K562 (cell line): Measurements from ENCODE around the gene PIGL. TPM values are rescaled to one million over a fixed set of nuclear protein-coding genes. Genes with fewer than 3 reads are reported as not detected.

Experiments used
- FOXK2 ChIP-seq, 2 experiments: fragments of 450-650 bp; IDR thresholded peaks in 1 of 2; conservative IDR thresholded peaks in 1 of 2; 2 replicates each; pipeline ENCODE4 v1.6.1; 2016; ENCODE audit warnings: low read depth in 2 of 2, mild to moderate bottlenecking in 1 of 2
- GTF2E2 ChIP-seq: fragments of 200-800 bp; sonication (Bioruptor generic); IDR thresholded peaks from 2 replicates; pipeline ENCODE4 v1.6.1; 2016; ENCODE audit warnings: missing genetic modification characterization, missing compliant biosample characterization
- HIVEP1 ChIP-seq: fragments of 250-450 bp; sonication (Bioruptor Pico); IDR thresholded peaks from 2 replicates; pipeline ENCODE4 v1.4.0; 2020; ENCODE audit warnings: mild to moderate bottlenecking
- KDM1A ChIP-seq, 2 experiments: fragments of 450-650 bp; IDR thresholded peaks; 2 replicates each; pipeline ENCODE4 v1.6.1; 2016; ENCODE audit warnings: mild to moderate bottlenecking in 2 of 2
- MECOM ChIP-seq: fragments of 250-450 bp; sonication (Bioruptor Pico); IDR thresholded peaks from 2 replicates; pipeline ENCODE4 v1.8.0; 2022; ENCODE audit warnings: inconsistent platforms
- MLX ChIP-seq, 2 experiments: fragments of 450-650 bp in 1 of 2; sonication (generic) in 1 of 2; formaldehyde crosslinking; conservative IDR thresholded peaks; 2 replicates each; pipeline versions ENCODE4 v1.4.0 to v1.8.1; 2020 to 2022; ENCODE audit warnings: mild to moderate bottlenecking in 1 of 2, missing genetic modification reagents in 1 of 2
- PHB ChIP-seq: fragments of 250-450 bp; sonication (Bioruptor Pico); IDR thresholded peaks from 2 replicates; pipeline ENCODE4 v1.5.0; 2021
- PHF20 ChIP-seq: fragments of 450-650 bp; IDR thresholded peaks from 2 replicates; pipeline ENCODE4 v1.6.1; 2018; ENCODE audit not compliant: partially characterized antibody
- POLR2G ChIP-seq: fragments of 200-400 bp; formaldehyde crosslinking; IDR thresholded peaks from 2 replicates; pipeline ENCODE4 v1.6.1; 2017; ENCODE audit warnings: low read depth, mild to moderate bottlenecking, antibody characterized with exemption, low read length, moderate library complexity
- REST ChIP-seq, 2 experiments: fragments of 450-650 bp; formaldehyde crosslinking in 1 of 2; IDR thresholded peaks; 2 replicates each; pipeline versions ENCODE4 v1.4.0 to v1.6.1; 2014 to 2020; ENCODE audit warnings: mild to moderate bottlenecking in 2 of 2, borderline replicate concordance in 1 of 2, low read depth in 1 of 2
- RHOXF2B ChIP-seq: fragments of 250-450 bp; sonication (Bioruptor Pico); conservative IDR thresholded peaks from 2 replicates; pipeline ENCODE4 v1.5.1; 2021
- STAG1 ChIP-seq: sonication (generic); formaldehyde crosslinking; IDR thresholded peaks from 2 replicates; pipeline ENCODE4 v1.5.0; 2020; ENCODE audit warnings: missing genetic modification reagents, borderline replicate concordance
- STAT5A ChIP-seq: IDR thresholded peaks from 2 replicates; pipeline ENCODE4 v1.6.1; 2012; ENCODE audit warnings: low read length, inconsistent platforms, borderline replicate concordance
- TAF1 ChIP-seq: IDR thresholded peaks from 2 replicates; pipeline ENCODE4 v1.6.1; 2011; ENCODE audit warnings: mild to moderate bottlenecking, low read length, moderate library complexity; ENCODE audit not compliant: insufficient read depth, control insufficient read depth, severe bottlenecking; ENCODE audit errors: extremely low read depth
- ZBTB49 ChIP-seq: sonication (generic); formaldehyde crosslinking; IDR thresholded peaks from 2 replicates; pipeline ENCODE4 v1.8.0; 2022; ENCODE audit warnings: missing genetic modification reagents, mild to moderate bottlenecking, borderline replicate concordance
- ZFPM2 ChIP-seq: fragments of 250-450 bp; sonication (Bioruptor Pico); IDR thresholded peaks from 2 replicates; pipeline ENCODE4 v1.5.1; 2022; ENCODE audit warnings: mild to moderate bottlenecking
- ZNF696 ChIP-seq: fragments of 250-450 bp; sonication (Bioruptor Pico); conservative IDR thresholded peaks from 2 replicates; pipeline ENCODE4 v1.4.0; 2020; ENCODE audit warnings: mild to moderate bottlenecking, moderate library complexity
- polyA plus RNA-seq, 8 experiments: library from polyadenylated mRNA; depleted of rRNA in 4 of 8; stranded (reverse) in 5 of 8; unstranded in 3 of 8; fragments of >200 nt; fragmentation: Nextera tagmentation in 2 of 8; fragmentation: Illumina TruSeq in 1 of 8; extraction: Ambion mirVana in 2 of 8; extraction: Trizol in 1 of 8; gene quantifications; 2 replicates each; pipeline versions ENCODE4 v1.2.1 to v1.2.3, GENCODE V29; 2011 to 2014; ENCODE audit warnings: inconsistent platforms in 1 of 8, missing spikeins in 1 of 8
- total RNA-seq, 7 experiments: library from RNA; depleted of rRNA in 6 of 7; stranded (reverse); fragments of >200 nt in 6 of 7; fragmentation: Illumina TruSeq in 2 of 7; extraction: Trizol in 2 of 7; gene quantifications; 2 replicates each; pipeline versions ENCODE4 v1.2.1 to v1.2.3, GENCODE V29; 2011 to 2021; ENCODE audit warnings: low replicate concordance in 1 of 7

Gene PIGL
- total and polyA plus RNA-seq, 9 of the 15 experiments (the other 6 are each of a cell fraction or from before 2014, with no cell fraction given) = 19.9 to 55.3 (median 29.6) TPM

- TF ChIP-seq REST (IDR thresholded peaks at IDR 0.05; ENCODE audit: borderline replicate concordance) (peak; percentile 9; the same call in 1 of the 2 replicates), REST (CRISPR knock-in tag; IDR thresholded peaks at IDR 0.05; ENCODE audit: low read depth) (no peak), GTF2E2 (tag) (peak; percentile 73; the same call in 1 of the 2 replicates), TAF1 (peak; percentile 86), MLX (CRISPR knock-in tag; conservative IDR thresholded peaks at IDR 0.05) (no peak), HIVEP1 (CRISPR knock-in tag) (no peak), ZFPM2 (CRISPR knock-in tag) (no peak), STAT5A (no peak), FOXK2 (conservative IDR thresholded peaks at IDR 0.05 in 1 of 2, IDR thresholded peaks at IDR 0.05 in 1 of 2; ENCODE audit: low read depth in 2 of 2) (no peak), POLR2G (peak; percentile 97), STAG1 (CRISPR knock-in tag) (no peak), PHF20 (no peak), ZNF696 (CRISPR knock-in tag) (no peak), KDM1A (IDR thresholded peaks at IDR 0.05) (no peak), PHB (CRISPR knock-in tag) (no peak), MECOM (CRISPR knock-in tag) (no peak), ZBTB49 (no peak), RHOXF2B (CRISPR knock-in tag) (no peak)
Measured at GRCh38 chr17:16215273-16215964, 1.6 kb upstream of the PIGL start, which contains the start of gene NCOR1 (continued).
